ENCODE data around the gene PTPN6. TPM values are rescaled to one million over a fixed set of nuclear protein-coding genes. Genes with fewer than 3 reads are reported as not detected.
A peak's percentile ranks its signal among the peaks of the same experiment; 100 is the strongest.

PTPN6 gene
- total RNA-seq, 1 experiment from 2014 or later = 47.7 TPM

DNA sequence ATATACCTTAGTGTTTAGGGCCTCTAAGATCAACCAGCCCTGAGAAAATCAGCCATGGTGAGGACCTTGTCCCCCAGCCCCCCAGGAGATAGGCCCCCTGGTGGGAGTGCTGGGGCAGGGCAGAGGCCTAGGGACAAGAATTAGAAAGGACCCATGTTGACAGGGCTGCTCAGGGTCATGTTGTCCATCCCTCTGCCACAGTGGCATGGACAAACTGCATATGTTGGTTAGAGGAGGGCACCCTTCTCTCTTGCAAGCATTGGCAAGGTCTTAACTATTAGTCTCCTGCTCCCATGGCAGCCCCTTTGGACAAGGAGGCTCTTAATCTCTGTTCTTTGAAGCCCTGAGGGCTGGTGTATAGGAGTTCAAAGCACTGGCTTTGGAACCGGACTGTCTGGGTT lies 755 bp upstream of the PTPN6 start:
- no peak overlapping the region for H3K9ac ChIP-seq (ENCODE audit: low read length)
- DNase-seq (ENCODE audit: low read depth, low spot score) (no peak), ATAC-seq (no peak)
- H3K9me3 ChIP-seq (ENCODE audit: control insufficient read depth in 1 of 2, insufficient read depth in 1 of 2, low read depth in 1 of 2, low read length in 2 of 2) = no peaks in the 10 kb centered on the region
- H3K4me1 ChIP-seq (ENCODE audit: control insufficient read depth in 1 of 2, insufficient read depth in 2 of 2, low read length in 2 of 2) = peaks cover 17 to 38% of the 10 kb centered on the region in 2 experiments
- no peaks in the 10 kb centered on the region for H3K27me3 ChIP-seq (ENCODE audit: insufficient read depth, low read length)
- H3K36me3 ChIP-seq (ENCODE audit: control insufficient read depth in 1 of 2, insufficient read depth in 2 of 2, low read length in 2 of 2) = no peaks in the 10 kb centered on the region
- H2AFZ ChIP-seq (ENCODE audit: low read depth, low read length, poor library complexity, severe bottlenecking) = no peak overlapping the region
- no peaks in the 10 kb centered on the region for H4K20me1 ChIP-seq (ENCODE audit: insufficient read depth)
- H3K79me2 ChIP-seq (ENCODE audit: insufficient read depth, low read length) = peaks cover 9% of the 10 kb centered on the region; the same call in 1 of the 2 replicates
- H3K4me3 ChIP-seq (replicated peaks in 1 of 2; ENCODE audit: low read depth in 1 of 2, low read length in 2 of 2) = no peak overlapping the region
- TF ChIP-seq, protein P1, sequence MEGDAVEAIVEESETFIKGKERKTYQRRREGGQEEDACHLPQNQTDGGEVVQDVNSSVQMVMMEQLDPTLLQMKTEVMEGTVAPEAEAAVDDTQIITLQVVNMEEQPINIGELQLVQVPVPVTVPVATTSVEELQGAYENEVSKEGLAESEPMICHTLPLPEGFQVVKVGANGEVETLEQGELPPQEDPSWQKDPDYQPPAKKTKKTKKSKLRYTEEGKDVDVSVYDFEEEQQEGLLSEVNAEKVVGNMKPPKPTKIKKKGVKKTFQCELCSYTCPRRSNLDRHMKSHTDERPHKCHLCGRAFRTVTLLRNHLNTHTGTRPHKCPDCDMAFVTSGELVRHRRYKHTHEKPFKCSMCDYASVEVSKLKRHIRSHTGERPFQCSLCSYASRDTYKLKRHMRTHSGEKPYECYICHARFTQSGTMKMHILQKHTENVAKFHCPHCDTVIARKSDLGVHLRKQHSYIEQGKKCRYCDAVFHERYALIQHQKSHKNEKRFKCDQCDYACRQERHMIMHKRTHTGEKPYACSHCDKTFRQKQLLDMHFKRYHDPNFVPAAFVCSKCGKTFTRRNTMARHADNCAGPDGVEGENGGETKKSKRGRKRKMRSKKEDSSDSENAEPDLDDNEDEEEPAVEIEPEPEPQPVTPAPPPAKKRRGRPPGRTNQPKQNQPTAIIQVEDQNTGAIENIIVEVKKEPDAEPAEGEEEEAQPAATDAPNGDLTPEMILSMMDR (IDR thresholded peaks at IDR 0.05 in 2 of 3, conservative IDR thresholded peaks at IDR 0.05 in 1 of 3; ENCODE audit: borderline replicate concordance in 1 of 3, insufficient read depth in 1 of 3, low read depth in 2 of 3, low read length in 2 of 3) = peak in 2 of 3 experiments; percentile 40 to 49; a peak in 4 of 6 replicates
- TF ChIP-seq, protein P2, sequence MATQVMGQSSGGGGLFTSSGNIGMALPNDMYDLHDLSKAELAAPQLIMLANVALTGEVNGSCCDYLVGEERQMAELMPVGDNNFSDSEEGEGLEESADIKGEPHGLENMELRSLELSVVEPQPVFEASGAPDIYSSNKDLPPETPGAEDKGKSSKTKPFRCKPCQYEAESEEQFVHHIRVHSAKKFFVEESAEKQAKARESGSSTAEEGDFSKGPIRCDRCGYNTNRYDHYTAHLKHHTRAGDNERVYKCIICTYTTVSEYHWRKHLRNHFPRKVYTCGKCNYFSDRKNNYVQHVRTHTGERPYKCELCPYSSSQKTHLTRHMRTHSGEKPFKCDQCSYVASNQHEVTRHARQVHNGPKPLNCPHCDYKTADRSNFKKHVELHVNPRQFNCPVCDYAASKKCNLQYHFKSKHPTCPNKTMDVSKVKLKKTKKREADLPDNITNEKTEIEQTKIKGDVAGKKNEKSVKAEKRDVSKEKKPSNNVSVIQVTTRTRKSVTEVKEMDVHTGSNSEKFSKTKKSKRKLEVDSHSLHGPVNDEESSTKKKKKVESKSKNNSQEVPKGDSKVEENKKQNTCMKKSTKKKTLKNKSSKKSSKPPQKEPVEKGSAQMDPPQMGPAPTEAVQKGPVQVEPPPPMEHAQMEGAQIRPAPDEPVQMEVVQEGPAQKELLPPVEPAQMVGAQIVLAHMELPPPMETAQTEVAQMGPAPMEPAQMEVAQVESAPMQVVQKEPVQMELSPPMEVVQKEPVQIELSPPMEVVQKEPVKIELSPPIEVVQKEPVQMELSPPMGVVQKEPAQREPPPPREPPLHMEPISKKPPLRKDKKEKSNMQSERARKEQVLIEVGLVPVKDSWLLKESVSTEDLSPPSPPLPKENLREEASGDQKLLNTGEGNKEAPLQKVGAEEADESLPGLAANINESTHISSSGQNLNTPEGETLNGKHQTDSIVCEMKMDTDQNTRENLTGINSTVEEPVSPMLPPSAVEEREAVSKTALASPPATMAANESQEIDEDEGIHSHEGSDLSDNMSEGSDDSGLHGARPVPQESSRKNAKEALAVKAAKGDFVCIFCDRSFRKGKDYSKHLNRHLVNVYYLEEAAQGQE (IDR thresholded peaks at IDR 0.05; ENCODE audit: low read depth) = no peak
- TF ChIP-seq JUND (IDR thresholded peaks at IDR 0.05) = no peak
- no peak for TF ChIP-seq SP1 (IDR thresholded peaks at IDR 0.05; ENCODE audit: low read depth)
- no peak for TF ChIP-seq POLR2A (IDR thresholded peaks at IDR 0.05; ENCODE audit: borderline replicate concordance, extremely low read depth, insufficient read depth, insufficient read length)
- TF ChIP-seq POLR2AphosphoS5 (IDR thresholded peaks at IDR 0.05; ENCODE audit: low read depth, low read length) = no peak
- no peak for TF ChIP-seq EGR1 (IDR thresholded peaks at IDR 0.05; ENCODE audit: low read depth)
- TF ChIP-seq RAD21 (IDR thresholded peaks at IDR 0.05; ENCODE audit: low read depth) = no peak
- ChIA-PET RAD21 (ENCODE audit: low non-redundant PET in 1 of 2, low total read pairs in 2 of 2, uncharacterized antibody in 2 of 2, unreplicated experiment in 2 of 2) (no interaction called here), CTCF (interaction anchor here (0.7 kb wide), 1 partner anchor 11 kb away, joined by 4 read pairs; no protein-coding TSS in a partner anchor), POLR2A (interaction anchor here (7.7 kb wide), 1 partner anchor 12 kb away, joined by 269 read pairs; no protein-coding TSS in a partner anchor)
- no peak overlapping the region for H3K4me2 ChIP-seq (ENCODE audit: low read length)
- no peaks in the 10 kb centered on the region for H3K9me2 ChIP-seq (ENCODE audit: insufficient read depth)
- intact Hi-C loops (cut with micrococcal nuclease) = no loop called here
- no TSS peak for BruUV-seq (replicated peaks)
- H3K27ac ChIP-seq (ENCODE audit: low read depth, low read length) = no peak overlapping the region

Data from HCT116 (cell line).